Measurements from ENCODE around the gene SIX2.
A peak's percentile ranks its signal among the peaks of the same experiment; 100 is the strongest.

The SIX2 gene

DNA sequence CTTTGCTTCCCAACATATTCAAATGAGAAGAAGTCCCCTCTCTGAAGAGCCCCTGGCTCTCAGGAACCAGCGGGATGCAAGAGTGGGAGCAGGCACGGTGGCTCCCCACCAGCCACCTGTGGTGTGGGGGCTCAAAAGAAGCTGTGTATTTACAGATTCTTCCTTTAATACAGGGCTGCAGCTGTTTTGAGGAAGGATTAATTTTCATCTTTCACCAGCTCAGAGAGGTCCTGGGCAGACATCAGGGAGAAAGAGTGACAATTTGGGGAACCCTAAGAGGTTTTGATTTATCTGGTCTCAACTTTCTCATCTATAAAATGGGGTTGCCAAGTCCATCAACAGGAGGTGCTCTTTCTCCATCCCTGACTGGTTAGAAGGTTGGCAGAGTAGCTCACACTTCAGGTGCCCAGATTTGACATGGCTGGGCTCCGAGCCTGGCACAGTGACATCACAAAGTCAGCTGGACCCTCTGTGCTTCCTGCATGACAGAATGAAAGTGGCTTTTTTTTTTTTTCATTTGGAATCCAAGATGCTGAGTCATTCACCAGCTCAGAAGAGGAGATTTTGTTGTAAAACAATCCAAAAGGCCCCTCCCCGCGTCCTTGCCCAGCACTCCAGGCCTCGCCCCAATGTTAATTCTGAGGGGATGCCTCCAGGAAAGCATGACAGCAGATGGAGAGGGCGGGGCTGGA is 15.5 kb upstream of the SIX2 start:
- CTCF ChIA-PET, result interaction anchor here (1.0 to 1.7 kb wide), 4 partner anchors 43 to 470 kb away, joined by 3 to 6 read pairs (median 4); no protein-coding TSS in a partner anchor
- no peak for DNase-seq (ENCODE audit: extremely low spot score)
- POLR2A ChIA-PET, result no interaction called here
- TF ChIP-seq, protein P1, sequence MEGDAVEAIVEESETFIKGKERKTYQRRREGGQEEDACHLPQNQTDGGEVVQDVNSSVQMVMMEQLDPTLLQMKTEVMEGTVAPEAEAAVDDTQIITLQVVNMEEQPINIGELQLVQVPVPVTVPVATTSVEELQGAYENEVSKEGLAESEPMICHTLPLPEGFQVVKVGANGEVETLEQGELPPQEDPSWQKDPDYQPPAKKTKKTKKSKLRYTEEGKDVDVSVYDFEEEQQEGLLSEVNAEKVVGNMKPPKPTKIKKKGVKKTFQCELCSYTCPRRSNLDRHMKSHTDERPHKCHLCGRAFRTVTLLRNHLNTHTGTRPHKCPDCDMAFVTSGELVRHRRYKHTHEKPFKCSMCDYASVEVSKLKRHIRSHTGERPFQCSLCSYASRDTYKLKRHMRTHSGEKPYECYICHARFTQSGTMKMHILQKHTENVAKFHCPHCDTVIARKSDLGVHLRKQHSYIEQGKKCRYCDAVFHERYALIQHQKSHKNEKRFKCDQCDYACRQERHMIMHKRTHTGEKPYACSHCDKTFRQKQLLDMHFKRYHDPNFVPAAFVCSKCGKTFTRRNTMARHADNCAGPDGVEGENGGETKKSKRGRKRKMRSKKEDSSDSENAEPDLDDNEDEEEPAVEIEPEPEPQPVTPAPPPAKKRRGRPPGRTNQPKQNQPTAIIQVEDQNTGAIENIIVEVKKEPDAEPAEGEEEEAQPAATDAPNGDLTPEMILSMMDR (IDR thresholded peaks at IDR 0.05; ENCODE audit: control extremely low read depth, extremely low read depth, low read depth, missing control alignments), result no peak

GRCh38 chr2:45024097-45024496 is 14.8 kb upstream of the SIX2 start:
- DNase-seq (ENCODE audit: extremely low spot score), result no peak
- ChIA-PET POLR2A (no interaction called here), CTCF (interaction anchor here (1.0 to 1.7 kb wide), 4 partner anchors 43 to 470 kb away, joined by 3 to 6 read pairs (median 4); no protein-coding TSS in a partner anchor)
- TF ChIP-seq, protein P1 (IDR thresholded peaks at IDR 0.05; ENCODE audit: control extremely low read depth, extremely low read depth, low read depth, missing control alignments), result no peak

DNA sequence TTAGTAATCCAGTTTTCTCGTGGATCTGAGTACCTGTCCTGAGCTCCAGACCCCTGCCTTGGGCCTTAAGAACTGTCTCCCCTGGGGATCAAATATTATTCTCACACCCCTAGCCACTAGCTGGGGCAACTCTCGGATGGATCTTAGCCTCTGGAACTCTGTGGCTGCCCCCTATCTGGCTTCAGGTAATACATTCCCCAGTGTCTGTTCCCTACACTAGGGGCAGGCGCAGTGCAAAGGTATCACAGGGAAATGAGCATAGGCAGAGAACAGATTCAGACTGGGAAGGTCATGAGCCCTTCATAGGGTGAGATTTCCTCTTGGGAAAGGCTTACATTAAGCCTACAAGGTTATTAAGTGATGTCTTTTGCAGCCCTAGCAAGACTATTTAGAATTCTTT is 11.2 kb upstream of the SIX2 start:
- POLR2A ChIA-PET, result no interaction called here
- TF ChIP-seq, protein P1 (IDR thresholded peaks at IDR 0.05; ENCODE audit: control extremely low read depth, extremely low read depth, low read depth, missing control alignments), result no peak
- CTCF ChIA-PET, result interaction anchor here (1.2 kb wide), 1 partner anchor 10 kb away, joined by 4 read pairs; no protein-coding TSS in a partner anchor
- no peak for DNase-seq (ENCODE audit: extremely low spot score)

DNA sequence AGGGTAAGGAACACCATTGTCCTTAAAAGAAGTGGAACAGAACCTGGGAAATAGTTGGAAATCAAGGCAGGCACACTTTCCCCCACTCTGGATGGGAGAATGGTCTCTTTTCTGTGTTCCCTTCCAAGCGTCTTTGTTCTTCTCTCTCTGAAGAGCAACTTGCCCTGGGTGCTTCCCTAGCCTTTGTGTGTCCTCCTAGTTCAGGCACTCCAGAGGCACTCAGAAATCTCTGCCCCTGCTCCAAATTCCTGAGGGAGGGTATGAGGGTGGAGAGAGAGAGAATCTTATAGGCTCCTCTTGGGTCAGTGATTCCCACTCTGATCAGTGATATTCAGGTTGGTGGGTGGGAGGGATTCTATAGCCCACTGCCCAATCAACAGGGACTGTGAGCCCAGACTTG is 8.8 kb upstream of the SIX2 start:
- ChIA-PET POLR2A (no interaction called here), CTCF (interaction anchor here (1.5 to 1.8 kb wide), 2 partner anchors 9 to 37 kb away, joined by 3 to 4 read pairs; no protein-coding TSS in a partner anchor)
- no peak for DNase-seq (ENCODE audit: extremely low spot score)
- TF ChIP-seq, protein P1 (IDR thresholded peaks at IDR 0.05; ENCODE audit: control extremely low read depth, extremely low read depth, low read depth, missing control alignments), result no peak

- ChIA-PET POLR2A (no interaction called here), CTCF (no interaction called here)
These were observed 5.6 kb upstream of the SIX2 start for GRCh38 chr2:45014831-45015230.

DNA sequence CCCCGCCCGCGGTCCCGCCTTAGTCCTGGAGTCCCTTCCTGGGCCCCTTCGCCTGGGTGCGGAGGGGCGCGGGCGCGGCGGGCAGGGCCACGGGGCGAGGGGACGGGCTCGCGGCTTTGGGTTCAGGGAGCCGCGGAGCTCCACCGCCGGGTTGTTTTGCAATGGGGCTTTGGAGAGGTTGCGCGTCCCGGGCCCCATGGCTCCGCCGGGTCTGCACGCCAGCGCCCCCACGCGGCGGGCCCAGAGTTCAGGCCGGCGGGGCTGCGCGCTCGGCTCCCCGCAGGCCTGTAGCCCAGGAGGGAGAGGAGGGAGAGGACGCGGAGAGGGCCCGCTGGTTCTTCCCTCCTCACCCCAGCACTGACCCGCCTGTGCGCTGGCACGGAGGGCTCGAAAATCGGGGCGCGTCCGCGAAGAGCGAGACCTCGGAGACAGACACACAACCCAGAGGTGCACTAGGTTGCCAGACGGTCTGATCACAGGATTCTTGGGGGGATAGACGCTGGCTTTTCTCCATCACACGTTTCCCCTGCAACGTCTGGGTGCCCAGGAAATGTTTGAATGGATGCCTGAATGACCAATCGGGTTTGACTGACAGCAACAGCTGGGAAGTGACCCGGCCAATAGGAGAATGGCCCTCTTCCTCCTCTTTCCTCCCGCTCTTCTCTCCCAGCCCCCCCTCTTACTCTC is 4.9 kb upstream of the SIX2 start:
- DNase-seq (ENCODE audit: extremely low spot score), result peak; percentile 80
- TF ChIP-seq, protein P1 (IDR thresholded peaks at IDR 0.05; ENCODE audit: control extremely low read depth, extremely low read depth, low read depth, missing control alignments), result no peak
- CTCF ChIA-PET, result interaction anchor here (1.6 to 1.8 kb wide), 2 partner anchors 15 to 32 kb away, joined by 5 to 7 read pairs; no protein-coding TSS in a partner anchor
- POLR2A ChIA-PET, result no interaction called here

More at GRCh38 chr2:45014831-45015230, 5.6 kb upstream of the SIX2 start:
- no peak for DNase-seq (ENCODE audit: extremely low spot score)
- TF ChIP-seq, protein P1 (IDR thresholded peaks at IDR 0.05; ENCODE audit: control extremely low read depth, extremely low read depth, low read depth, missing control alignments), result no peak
